Measurements from ENCODE around the gene SUCLG2.
A peak's percentile ranks its signal among the peaks of the same experiment; 100 is the strongest.

The SUCLG2 gene

GRCh38 chr3:67656614-67657013 is 2.2 kb upstream of the SUCLG2 start:
- H3K27me3 ChIP-seq (ENCODE audit: insufficient read depth, low read depth, severe bottlenecking) = no peaks in the 10 kb centered on the region
- no peak for DNase-seq
- H3K9me3 ChIP-seq (ENCODE audit: severe bottlenecking) = no peaks in the 10 kb centered on the region
- no peak overlapping the region for H3K27ac ChIP-seq
- no peak overlapping the region for H3K4me3 ChIP-seq (ENCODE audit: low read depth, low read length)
- TF ChIP-seq, protein P1, sequence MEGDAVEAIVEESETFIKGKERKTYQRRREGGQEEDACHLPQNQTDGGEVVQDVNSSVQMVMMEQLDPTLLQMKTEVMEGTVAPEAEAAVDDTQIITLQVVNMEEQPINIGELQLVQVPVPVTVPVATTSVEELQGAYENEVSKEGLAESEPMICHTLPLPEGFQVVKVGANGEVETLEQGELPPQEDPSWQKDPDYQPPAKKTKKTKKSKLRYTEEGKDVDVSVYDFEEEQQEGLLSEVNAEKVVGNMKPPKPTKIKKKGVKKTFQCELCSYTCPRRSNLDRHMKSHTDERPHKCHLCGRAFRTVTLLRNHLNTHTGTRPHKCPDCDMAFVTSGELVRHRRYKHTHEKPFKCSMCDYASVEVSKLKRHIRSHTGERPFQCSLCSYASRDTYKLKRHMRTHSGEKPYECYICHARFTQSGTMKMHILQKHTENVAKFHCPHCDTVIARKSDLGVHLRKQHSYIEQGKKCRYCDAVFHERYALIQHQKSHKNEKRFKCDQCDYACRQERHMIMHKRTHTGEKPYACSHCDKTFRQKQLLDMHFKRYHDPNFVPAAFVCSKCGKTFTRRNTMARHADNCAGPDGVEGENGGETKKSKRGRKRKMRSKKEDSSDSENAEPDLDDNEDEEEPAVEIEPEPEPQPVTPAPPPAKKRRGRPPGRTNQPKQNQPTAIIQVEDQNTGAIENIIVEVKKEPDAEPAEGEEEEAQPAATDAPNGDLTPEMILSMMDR (IDR thresholded peaks at IDR 0.05; ENCODE audit: low read depth, low read length) = no peak
- H3K36me3 ChIP-seq = no peaks in the 10 kb centered on the region; the same call in 1 of the 2 replicates

GRCh38 chr3:67655364-67656121 is 1.1 kb upstream of the SUCLG2 start:
- DNase-seq = no peak
- Histone ChIP-seq H3K27ac (no peak overlapping the region), H3K36me3 (no peaks in the 10 kb centered on the region; the same call in 1 of the 2 replicates), H3K4me3 (ENCODE audit: low read depth, low read length) (no peak overlapping the region), H3K27me3 (ENCODE audit: insufficient read depth, low read depth, severe bottlenecking) (no peaks in the 10 kb centered on the region), H3K9me3 (ENCODE audit: severe bottlenecking) (no peaks in the 10 kb centered on the region)
- TF ChIP-seq, protein P1 (IDR thresholded peaks at IDR 0.05; ENCODE audit: low read depth, low read length) = no peak

DNA sequence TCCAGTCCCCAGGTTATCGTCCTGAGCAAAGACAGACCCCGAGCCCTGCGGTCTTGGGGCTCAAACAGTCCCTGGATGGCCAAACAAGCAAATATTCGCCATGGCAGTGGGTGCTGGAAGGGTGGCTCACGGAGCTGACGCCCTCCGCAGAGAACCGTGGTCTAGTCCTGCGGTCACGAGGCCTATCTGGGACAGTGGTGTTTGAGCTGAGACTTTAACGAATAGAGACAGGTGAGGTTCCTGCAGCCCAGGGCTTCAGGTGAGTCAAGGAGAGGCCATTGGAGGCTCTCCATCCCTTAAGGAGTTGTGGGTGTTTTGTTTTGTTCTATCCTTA is 399 bp upstream of the SUCLG2 start:
- DNase-seq = no peak
- TF ChIP-seq, protein P1 (IDR thresholded peaks at IDR 0.05; ENCODE audit: low read depth, low read length) = no peak
- Histone ChIP-seq H3K27ac (peak overlapping the region; percentile 90), H3K4me3 (ENCODE audit: low read depth, low read length) (peak overlapping the region; percentile 70), H3K36me3 (no peaks in the 10 kb centered on the region; the same call in 1 of the 2 replicates), H3K27me3 (ENCODE audit: insufficient read depth, low read depth, severe bottlenecking) (no peaks in the 10 kb centered on the region), H3K9me3 (ENCODE audit: severe bottlenecking) (no peaks in the 10 kb centered on the region)

GRCh38 chr3:67653425-67654098 is 850 bp downstream of the SUCLG2 start:
- DNase-seq = no peak
- Histone ChIP-seq H3K4me3 (ENCODE audit: low read depth, low read length) (peak overlapping the region; percentile 70), H3K27ac (no peak overlapping the region; the same call in 1 of the 2 replicates), H3K9me3 (ENCODE audit: severe bottlenecking) (no peaks in the 10 kb centered on the region), H3K36me3 (no peaks in the 10 kb centered on the region; the same call in 1 of the 2 replicates), H3K27me3 (ENCODE audit: insufficient read depth, low read depth, severe bottlenecking) (no peaks in the 10 kb centered on the region)
- TF ChIP-seq, protein P1 (IDR thresholded peaks at IDR 0.05; ENCODE audit: low read depth, low read length) = no peak

DNA sequence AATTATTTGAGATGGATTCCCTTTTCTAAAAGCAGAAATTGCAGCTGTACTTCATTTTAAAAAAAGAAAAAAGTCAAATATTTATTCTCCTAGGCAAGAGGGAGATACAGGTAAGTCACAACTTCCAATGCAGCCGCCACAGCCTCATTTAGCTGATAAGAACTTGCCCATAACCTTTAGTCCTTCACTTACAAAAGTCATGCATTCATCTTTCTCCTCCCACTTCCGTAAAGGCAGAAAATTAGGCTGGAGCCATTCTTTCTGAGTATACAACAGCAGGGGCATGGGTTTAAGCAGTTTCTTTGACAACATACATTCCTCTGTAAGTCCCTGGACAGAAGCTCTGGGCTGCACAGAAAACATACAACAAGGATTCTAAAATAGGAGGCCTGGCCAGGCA is 4.3 kb downstream of the SUCLG2 start:
- H3K36me3 ChIP-seq = no peaks in the 10 kb centered on the region
- no peaks in the 10 kb centered on the region for H3K9me3 ChIP-seq (ENCODE audit: severe bottlenecking)
- H3K4me3 ChIP-seq (ENCODE audit: low read depth, low read length) = no peak overlapping the region
- no peak for DNase-seq
- no peak overlapping the region for H3K27ac ChIP-seq
- TF ChIP-seq, protein P1 (IDR thresholded peaks at IDR 0.05; ENCODE audit: low read depth, low read length) = no peak
- no peaks in the 10 kb centered on the region for H3K27me3 ChIP-seq (ENCODE audit: insufficient read depth, low read depth, severe bottlenecking)

All from WERI-Rb-1 (cell line).